ENCODE results near the gene ALDOB. TPM values are rescaled to one million over a fixed set of nuclear protein-coding genes. Genes with fewer than 3 reads are reported as not detected.

Gene ALDOB
- total and polyA plus RNA-seq, 2 donors (not counting 3 experiments of a cell fraction or from before 2014, with no cell fraction given) = not detected

GRCh38 chr9:101419863-101420262 is 15.7 kb downstream of the ALDOB start:
- Histone ChIP-seq H3K9me1 (replicated peaks; ENCODE audit: control insufficient read depth, extremely low read depth, insufficient read depth, low read length) (no peaks in the 10 kb centered on the region), H3K4me2 (ENCODE audit: insufficient read depth, low read length) (no peak overlapping the region), H3K27ac (ENCODE audit: insufficient read depth, low read depth, low read length) (no peak overlapping the region), H4K20me1 (replicated peaks; ENCODE audit: control insufficient read depth, extremely low read depth, insufficient read depth, low read length) (no peaks in the 10 kb centered on the region), H3K4me3 (replicated peaks in 1 of 3; ENCODE audit: insufficient read depth in 1 of 3, low read depth in 1 of 3, low read length in 3 of 3) (no peak overlapping the region), H3K4me1 (ENCODE audit: control insufficient read depth, extremely low read depth, insufficient read depth, low read length) (no peaks in the 10 kb centered on the region), H2AFZ (ENCODE audit: low read depth, low read length) (no peak overlapping the region), H3K79me2 (ENCODE audit: control insufficient read depth, insufficient read depth, low read length) (no peaks in the 10 kb centered on the region), H3K27me3 (ENCODE audit: control insufficient read depth in 2 of 2, insufficient read depth in 2 of 2, low read length in 2 of 2) (no peaks in the 10 kb centered on the region), H3K9me3 (replicated peaks; ENCODE audit: control insufficient read depth, insufficient read depth, low read length) (no peaks in the 10 kb centered on the region), H3K9ac (replicated peaks; ENCODE audit: extremely low read depth, insufficient read depth, low read length) (no peak overlapping the region), H3K36me3 (ENCODE audit: control insufficient read depth in 2 of 2, extremely low read depth in 1 of 2, insufficient read depth in 2 of 2, low read length in 2 of 2) (no peaks in the 10 kb centered on the region)
- POLR2A ChIA-PET = no interaction called here
- DNase-seq (ENCODE audit: low read depth, low spot score) (no peak), FAIRE-seq (no peak)
- intact Hi-C loops (cut with micrococcal nuclease) = no loop called here
- dilution Hi-C loops (cut with MboI; ENCODE audit: extremely low pct_ligation_motif_present, low sequenced_read_pairs) = no loop called here
- BruUV-seq (replicated peaks) = no TSS peak
- CTCF ChIA-PET = interaction anchor here (1.4 kb wide), 1 partner anchor 39 kb away, joined by 3 read pairs; no protein-coding TSS in a partner anchor
- TF ChIP-seq EZH2 (IDR thresholded peaks at IDR 0.05; ENCODE audit: borderline replicate concordance, low read depth, low read length, severe bottlenecking) = no peak
- no peak for TF ChIP-seq JUN (IDR thresholded peaks at IDR 0.05; ENCODE audit: borderline replicate concordance, insufficient read depth, insufficient read length, low read depth)
- no peak for TF ChIP-seq FOS (IDR thresholded peaks at IDR 0.05; ENCODE audit: borderline replicate concordance, insufficient read depth, low read length)
- TF ChIP-seq POLR2A (IDR thresholded peaks at IDR 0.05; ENCODE audit: low read depth, low read length) = no peak
- no peak for TF ChIP-seq GATA2 (IDR thresholded peaks at IDR 0.05; ENCODE audit: insufficient read depth, insufficient read length, low read depth, low read length)
- no peak for TF ChIP-seq CTCF (IDR thresholded peaks at IDR 0.05; ENCODE audit: extremely low read depth in 1 of 2, insufficient read depth in 1 of 2, low read depth in 1 of 2, low read length in 2 of 2)
- TF ChIP-seq POLR2AphosphoS5 (IDR thresholded peaks at IDR 0.05; ENCODE audit: insufficient read depth, low read depth, low read length) = no peak
- TF ChIP-seq MYC (IDR thresholded peaks at IDR 0.05; ENCODE audit: low read depth, low read length) = no peak
- TF ChIP-seq MAX (IDR thresholded peaks at IDR 0.05; ENCODE audit: insufficient read depth, insufficient read length) = no peak
